CD4-positive, alpha-beta T cell treated with Interferon alpha-2 for 1 hour (primary cell): ENCODE results near the gene ACOX3.
"Not testable (repeated sequence)": the region's sequence is repeated elsewhere in the genome, so short reads cannot be mapped to it uniquely, and the experiment has no call there.

ENCODE experiments used
- DNase-seq, 2 donors: peaks; one replicate each; pipeline ENCODE4 v3.0.0-alpha.2; 2020 to 2022

The ACOX3 gene

DNA sequence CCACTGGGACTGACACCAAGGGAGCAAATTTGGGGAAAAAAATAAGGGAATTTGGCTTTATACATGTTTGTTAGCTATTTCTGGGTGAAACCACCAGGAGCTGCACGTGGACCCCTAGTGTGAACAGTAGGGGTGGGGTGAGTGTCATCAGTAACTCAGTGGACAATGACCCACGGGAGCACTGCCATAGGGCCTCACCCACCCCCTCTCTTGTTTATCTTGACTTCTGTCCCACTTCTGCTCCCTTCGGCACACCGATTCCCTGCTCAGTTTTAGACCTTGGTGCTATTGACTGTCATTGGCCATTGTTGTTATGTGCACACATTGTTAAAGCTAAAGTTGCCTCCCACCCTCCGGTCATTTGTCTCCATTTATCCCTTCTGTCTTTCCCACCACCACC, 9.0 kb downstream of the ACOX3 start:
- no peak for DNase-seq

DNA sequence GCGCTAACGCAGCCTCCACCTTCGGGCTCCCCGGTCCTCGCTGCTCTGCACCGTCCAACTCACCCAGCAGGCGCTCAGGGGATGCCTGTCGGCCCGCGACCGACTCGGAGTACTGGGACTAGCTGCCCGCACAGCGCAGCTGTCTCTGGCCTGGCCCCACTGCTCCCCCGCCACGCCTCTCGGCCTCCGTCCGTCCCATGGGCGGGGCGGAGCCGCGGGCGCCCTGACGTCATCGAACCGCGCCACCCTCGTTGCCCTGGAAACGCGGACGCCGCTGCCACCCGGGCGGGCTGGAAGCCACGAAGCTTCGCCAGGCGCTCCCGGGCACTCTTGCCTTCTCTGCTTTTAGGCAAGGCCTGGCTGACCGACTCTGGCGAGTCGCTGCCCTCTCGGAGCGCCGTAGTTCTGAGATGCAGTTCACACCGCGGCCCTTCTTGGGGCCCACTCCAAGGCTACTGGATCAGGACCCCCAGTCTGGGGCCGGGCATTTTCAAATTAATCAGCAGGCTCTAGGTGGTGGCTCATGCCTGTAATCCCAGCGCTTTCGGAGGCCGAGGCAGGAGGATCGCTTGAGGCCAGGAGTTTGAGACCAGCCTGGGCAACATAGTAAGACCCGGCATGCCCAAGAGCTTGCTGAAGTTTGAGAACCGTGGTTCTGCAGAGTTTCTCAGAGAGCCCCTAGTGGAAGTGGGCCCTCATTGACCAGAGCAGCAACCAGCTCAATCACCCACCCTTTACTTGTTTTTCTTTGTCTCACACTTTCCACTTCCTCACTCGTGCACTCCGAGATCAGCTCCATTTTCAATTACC, 12.0 kb downstream of the ACOX3 start:
- DNase-seq, result peak; percentile 86 to 94

DNA sequence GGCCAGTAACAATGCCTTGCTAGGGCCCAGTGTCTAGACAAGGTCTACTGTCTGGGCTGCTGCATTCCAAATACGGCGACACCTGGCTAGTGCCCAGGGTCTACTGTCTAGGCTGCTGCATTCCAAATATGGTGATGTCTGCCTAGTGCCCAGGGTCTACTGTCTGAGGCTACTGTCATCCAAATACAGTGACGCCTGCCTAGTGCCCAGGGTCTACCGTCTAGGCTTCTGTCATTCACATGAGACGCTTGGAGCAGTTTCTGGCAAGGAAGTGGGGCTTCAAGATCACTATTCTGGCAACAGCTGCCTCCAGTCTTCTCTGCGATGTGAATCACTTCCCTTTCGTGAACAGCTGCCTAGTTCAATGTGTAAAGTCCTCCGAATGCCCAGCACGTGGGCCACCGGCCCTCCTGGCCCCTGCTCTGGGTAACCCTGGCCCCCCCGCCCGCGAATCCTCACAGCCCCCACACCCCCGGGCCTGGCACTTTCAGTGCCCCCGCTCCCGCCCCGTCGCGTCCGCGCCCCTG, 12.7 kb downstream of the ACOX3 start:
- peak in 1 of 2 donors; percentile 5 for DNase-seq

DNA sequence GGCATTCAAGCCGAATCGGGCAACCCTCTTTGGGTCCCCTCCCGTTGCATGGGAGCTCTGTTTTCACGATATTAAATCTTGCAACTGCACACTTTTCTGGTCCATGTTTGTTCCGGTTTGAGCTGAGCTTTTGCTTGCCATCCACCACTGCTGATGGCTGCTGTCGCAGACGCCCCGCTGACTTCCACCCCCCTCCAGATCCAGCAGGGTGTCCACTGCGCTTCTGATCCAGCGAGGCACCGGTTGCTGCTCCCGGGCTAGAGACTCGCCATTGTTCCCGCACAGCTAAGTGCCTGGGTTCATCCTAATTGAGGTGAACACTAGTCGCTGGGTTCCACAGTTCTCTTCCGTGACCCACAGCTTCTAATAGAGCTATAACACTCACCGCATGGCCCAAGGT, 13.3 kb downstream of the ACOX3 start:
- no peak for DNase-seq

DNA sequence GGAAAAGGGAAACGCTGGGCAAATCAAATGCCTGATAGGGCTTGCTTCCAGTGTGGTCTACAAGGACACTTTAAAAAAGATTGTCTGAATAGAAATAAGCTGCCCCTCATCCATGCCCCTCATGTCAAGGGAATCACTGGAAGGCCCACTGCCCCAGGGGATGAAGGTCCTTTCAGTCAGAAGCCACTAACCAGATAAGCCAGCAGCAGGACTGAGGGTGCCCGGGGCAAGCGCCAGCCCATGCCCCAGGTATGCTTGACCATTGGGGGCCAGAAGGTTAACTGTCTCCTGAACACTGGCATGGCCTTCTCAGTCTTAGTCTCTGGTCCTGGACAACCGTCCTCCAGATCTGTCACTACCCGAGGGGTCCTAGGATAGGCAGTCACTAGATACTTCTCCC, 17.7 kb downstream of the ACOX3 start:
- DNase-seq, result no peak

DNA sequence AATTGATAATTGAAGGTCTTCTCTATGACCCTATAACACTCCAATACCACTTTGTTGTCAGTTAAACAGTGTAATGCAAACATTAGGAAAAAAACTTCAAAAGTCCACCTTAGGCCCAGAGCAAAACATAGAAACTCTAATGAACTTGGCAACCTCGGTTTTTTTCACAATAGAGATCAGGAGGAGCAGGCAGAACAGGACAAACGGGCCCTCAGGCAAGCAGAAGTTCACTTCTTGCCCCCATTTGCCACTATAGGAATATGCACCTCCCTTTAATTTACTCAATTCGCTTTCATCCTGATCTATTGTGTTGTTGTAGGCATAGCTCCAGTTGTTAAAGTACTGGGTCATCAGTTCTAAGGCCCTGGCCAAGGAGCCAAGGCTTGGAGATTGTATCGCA, 18.2 kb downstream of the ACOX3 start:
- DNase-seq, result no peak

DNA sequence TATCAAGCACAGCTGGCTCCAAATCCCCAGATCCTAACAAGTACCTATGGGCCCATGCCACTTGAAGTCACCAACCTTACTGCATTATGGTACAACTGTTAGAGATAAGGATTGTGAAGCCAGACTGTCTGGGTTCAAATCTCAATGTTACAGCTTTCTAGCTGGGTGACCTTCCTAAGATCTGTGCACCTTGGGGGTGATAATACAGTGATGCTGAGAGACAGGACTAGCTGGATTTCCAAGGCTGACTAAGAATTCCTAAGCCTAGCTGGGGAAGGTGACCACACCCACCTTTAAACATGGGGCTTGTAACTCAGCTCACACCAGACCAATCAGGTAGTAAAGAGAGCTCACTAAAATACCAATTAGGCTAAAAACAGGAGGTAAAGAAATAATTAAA, 20.4 kb downstream of the ACOX3 start:
- DNase-seq, result not testable (repeated sequence)

DNA sequence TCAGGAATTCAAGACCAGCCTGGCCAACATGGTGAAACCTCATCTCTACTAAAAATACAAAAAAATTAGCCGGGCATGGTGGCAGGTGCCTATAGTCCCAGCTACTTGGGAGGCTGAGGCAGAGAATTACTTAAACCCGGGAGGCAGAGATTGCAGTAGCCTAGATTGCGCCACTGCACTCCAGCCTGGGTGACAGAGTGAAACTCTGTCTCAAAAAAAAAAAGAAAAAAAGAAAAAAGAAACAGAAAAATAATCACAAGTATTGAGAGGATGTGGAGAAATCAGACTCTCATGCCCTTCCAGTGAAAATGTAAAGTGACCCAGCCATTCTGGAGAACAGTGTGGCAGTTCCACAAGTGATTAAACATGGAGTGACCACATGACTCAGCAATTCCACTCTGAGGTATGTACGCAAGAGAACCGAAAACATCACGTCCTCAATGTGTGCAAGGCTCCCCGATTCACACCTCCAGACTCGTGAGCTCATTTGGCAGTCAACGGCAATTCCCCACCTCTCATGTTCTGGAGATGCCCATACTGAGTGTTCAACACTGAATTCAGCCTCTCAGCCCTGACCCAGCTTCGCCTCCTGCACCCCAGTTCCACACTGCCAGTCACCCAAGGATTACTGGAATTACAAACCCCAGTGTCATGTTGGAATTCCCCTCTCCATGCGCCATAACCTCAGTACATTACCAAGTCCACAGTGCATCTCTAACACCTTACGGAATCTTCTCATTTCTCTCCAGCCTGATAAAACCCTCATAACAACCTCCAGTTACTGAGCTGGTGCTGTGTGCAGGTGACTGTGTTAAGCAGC, 21.1 kb downstream of the ACOX3 start:
- peak; percentile 13 to 41 for DNase-seq

DNA sequence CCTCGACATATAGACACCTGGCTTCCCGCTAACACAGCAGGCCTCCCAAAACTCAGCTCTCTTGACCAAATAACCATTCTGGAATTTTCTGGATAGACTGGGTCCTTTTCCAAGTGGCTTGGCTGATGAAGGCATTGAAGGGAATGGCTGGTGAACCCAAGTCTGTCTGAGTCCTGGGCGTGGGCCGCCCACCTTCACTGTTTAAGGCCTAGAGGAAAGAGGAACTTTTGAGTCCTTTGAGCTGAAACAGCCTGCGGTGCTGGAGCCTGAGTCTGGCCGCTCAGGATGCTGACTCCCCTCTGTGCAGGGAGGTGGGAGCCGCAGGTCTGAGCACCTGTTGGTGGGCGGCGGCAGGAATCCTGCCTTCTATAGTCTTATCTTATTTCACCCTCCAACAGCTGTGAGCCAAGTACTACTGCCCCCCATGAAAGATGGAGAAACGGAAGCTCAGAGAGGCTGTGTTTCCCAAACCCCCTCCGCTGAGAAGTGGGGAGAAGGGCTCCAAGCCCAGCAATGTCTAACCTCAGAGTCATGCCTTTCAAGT, 23.4 kb downstream of the ACOX3 start:
- DNase-seq, result no peak

DNA sequence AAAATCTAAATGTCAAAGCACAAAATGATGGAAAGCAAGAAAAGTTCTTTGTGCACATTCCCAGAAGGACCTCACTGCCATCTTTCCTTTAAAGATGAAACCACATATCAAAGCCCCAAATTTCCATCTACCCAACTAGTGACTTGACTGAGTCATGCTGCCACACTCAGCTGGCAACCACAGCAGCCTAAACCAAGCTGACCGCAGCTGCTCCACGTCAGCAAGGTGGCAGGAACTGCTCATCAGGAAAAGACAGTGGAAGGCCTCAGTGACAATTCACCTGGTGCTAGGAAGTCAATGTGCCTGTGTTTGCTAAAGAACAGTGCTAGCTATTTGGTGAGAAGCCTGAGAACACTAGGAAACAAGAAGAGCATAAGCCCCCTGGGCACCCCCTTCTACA, 26.1 kb downstream of the ACOX3 start:
- DNase-seq, result peak in 1 of 2 donors; percentile 48

DNA sequence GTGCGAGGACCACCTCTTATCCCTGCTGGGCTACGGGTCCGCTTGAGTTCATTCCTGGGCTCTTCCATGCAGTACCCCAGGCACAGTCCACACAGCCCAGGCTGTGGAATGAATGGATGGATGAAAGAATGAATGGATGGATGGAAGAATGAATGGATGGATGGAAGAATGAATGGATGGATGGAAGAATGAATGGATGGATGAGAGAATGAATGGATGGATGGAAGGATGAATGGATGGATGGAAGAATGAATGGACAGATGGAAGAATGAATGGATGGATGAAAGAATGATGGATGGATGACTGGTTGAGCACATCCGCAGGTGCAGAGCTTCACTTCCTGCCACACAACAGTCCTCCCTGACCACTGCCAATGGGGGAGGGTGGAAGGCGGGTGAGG, 28.2 kb downstream of the ACOX3 start:
- no peak for DNase-seq

DNA sequence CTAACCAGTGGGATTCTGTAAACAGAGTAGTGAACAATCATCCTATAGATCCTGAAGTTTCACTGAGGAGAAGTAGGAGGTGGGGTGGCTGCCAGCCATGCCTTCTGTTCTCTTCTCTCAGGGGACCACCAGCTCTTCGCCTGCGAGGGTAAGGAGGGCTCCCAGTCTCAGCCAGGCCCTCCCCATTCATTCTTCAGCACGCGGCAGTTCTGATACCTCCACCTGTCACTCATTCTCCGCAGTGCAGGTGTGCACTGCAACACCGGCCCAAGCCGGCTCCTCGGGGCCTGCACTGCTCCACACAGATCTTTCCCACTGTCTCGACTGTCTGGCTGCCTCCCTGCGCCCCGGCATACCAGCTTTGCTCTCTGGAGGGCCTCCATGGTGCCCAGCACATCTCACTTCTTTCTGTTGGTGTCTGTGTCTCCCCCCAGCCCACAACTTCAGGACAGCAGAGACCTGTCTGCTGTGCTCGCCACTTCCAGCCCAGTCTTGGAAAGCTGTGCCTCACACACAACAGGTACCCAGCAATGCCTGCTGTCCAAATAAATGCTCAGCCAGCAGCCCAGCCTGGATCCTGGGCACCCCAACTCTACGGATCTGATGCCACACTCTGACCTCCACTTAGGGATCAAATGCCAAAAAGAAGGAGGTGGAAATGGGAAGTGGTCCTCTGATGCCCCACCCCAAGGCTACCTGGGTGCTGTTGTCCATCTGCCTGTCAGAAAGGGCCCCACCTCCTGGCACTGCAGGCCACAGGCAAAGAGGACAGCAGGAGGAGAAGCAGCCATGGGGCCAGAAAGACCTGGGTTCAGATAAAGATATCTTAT, 29.0 kb downstream of the ACOX3 start:
- no peak for DNase-seq

DNA sequence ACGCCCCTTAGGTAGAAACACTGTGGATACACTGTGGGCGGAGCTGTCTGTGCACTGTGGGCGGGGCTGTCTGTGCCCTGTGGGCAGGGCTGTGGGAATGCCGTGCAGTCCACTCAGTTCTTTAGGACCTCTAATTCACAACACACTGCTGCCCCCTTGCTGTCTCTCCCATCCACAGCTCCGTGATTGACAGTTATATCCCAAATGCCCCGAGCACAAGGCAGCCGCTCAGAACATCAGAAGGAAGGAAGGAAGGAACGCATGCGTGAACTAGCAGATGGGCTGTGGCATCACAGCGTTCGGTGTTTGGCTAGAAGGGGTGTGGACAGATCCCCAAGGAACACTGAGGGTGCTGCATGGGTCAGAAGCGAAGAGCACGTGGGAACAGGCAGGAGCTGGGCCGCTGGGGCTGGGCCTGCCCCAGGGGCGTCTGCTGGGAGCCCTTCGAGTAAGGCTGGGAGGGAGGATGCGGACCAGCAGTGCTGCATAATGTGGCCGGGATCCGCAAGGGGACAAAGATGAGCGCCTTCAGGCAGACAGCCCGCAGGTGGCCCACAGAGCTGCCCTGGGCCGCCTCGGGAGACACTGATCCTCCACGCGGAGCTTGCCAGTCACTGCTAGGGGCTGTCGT, 29.8 kb downstream of the ACOX3 start:
- DNase-seq, result no peak

DNA sequence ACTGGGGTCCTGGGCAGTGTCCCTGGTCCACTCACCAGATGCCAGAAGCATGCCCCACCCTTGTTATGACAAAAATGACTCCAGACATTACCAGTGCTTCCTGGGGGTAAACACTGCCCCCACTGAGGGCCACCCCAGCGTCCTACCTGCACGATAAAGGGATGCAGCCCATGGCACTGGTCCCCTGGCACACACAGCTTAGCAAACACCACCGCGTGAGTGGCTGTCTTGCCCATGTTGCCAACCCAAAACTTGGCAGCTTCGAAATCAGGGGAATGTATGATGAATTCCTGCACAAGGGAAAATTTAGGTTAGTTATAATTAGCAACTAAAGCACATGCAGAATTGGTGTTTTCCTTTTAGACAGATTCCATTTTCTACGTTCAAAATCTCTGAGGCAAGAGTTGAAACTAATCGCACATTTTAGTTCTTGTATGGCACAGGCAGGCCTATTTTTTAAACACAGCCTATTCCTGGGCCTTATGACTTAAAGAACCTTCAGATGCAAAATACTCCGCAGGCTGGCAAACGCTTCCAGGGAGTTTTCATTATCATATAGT, 30.4 kb downstream of the ACOX3 start:
- no peak for DNase-seq

DNA sequence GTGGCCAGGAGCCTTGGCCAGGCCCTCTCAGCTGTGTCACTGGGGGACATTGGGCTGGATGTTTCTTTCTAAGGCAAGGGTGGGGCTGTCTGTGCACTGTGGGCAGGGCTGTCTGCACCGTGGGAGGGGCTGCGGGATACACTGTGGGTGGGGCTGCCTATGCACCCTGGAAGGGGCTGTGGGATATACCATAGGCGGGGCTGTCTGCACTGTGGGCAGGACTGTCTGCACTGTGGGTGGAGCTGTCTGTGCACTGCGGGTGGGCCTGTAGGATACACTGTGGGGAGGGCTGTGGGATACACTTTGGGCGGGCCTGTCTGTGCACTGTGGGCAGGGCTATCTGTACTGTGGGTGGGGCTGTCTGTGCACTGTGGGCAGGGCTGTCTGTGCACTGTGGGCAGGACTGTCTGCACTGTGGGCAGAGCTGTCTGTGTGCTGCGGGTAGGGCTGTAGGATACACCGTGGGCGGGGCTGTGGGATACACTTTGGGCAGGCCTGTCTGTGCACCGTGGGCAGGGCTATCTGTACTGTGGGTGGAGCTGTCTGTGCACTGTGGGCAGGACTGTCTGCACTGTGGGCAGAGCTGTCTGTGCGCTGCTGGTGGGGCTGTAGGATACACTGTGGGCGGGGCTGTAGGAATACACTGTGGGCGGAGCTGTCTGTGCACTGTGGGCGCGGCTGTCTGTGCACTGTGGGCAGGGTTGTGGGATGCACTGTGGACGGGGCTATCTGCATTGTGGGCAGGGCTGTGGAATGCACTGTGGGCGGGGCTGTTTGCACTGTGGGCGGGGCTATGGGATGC, 31.1 kb downstream of the ACOX3 start:
- peak; percentile 87 to 89 for DNase-seq

DNA sequence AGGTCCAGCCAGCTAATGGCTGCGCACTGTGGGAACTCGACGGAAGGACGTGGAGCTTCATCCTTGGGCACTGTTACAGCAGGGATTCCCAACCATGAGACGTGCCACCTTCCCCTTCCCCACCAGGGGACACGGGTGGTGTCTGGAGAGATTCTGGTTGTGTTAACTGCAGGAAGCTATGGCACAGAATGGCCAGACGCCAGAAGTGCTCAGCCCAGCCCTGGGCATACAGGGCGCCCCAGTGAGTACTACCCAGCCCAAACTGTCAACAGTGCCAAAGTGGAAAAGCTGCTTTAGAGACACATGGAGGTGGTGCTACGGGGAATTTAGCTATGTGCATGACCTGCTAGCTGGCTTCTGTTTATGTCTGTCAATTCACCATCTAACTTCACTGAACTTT, 32.8 kb downstream of the ACOX3 start:
- no peak for DNase-seq

DNA sequence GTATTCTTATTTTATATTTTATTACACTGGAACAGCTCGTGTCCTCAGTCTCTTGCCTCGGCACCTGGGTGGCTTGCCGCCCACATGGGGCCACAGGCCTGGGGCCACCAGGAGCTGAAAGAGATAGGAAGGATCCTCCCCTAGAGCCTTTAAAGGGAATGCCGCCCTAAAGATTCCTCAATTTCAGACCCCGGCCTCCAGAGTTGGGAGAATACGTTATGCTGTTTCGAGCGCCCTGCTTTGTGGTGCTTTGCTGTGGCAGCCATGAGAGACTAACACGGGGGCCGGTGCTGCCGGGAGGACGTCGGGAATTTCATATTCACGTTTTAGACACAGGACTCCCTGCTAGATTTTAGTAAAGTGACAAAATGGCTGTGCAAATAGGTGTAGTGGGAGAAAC, 33.2 kb downstream of the ACOX3 start:
- DNase-seq, result no peak

DNA sequence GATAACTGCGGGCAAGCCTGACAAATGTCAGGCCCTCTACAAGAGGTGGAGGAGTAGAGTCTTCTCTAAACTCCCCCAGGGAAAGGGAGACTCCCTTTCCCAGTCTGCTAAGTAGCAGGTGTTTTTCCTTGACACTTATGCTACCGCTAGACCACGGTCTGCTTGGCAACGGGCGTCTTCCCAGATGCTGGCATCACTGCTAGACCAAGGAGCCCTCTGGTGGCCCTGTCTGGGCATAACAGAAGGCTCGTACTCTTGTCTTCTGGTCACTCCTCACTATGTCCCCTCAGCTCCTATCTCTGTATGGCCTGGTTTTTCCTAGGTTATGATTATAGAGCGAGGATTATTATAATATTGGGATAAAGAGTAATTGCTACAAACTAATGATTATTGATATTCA, 33.6 kb downstream of the ACOX3 start:
- DNase-seq, result peak in 1 of 2 donors; percentile 5

DNA sequence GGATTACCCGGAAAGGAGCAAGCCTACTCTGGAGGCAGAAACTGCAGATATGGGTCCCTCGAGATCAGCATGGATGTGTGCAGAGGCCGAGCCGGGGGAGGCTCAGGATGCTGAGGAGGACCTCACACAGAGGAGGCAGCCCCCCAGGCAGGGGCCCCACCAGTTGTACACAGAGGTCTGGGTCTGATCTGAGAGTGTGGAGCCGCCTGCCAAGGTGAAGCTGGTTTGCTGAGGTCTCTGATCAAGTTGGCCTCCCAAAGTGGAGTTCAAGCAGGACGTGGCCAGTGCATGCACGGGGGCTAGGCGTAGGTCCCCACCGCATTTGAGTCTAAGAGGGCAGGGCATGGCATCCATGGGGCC, 35.0 kb downstream of the ACOX3 start:
- DNase-seq, result no peak

DNA sequence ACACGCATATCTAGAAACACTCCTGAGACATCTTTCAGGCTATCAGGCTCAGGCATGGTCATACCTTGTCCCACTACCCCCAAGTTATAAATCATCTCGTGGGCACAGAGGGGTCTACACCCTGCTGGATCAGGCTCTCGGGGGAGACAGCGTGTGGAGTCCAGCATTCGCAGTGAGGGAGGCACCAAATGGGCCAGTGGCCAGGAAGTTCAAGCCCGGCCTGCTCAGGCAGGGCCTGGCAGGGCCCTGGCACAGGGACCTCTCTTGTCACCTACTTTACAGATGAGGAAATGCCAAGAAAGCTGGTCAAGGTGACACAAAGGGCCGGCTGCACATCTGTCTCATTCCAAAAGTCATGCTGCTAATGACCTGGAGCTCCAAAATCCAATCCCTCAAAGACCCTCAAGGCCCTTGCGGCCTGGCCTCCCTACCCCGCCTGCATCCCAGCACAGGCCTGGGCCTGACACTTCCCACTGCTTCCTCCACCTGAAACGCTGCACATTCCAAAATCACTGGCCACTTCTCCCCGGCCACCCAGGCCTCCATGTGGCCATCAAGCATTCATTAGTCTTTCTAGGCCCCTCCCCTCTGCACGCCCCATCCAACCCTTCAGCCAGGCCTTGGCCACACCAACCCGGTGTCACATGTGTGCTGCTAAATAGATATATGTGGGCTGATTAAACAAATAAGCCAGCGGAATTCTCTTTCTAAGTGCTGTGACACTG, 35.6 kb downstream of the ACOX3 start:
- DNase-seq, result no peak
